Endothelial cell of umbilical vein (primary cell): ENCODE measurements around the gene TIPARP. TPM values are rescaled to one million over a fixed set of nuclear protein-coding genes. Genes with fewer than 3 reads are reported as not detected.

Experiments
- BruUV-seq: library from RNA; stranded (reverse); fragments of 400-500 nt; replicated peaks from 2 replicates; lab custom pipeline; 2021; lab: Mats Ljungman, UMichigan
- CTCF ChIA-PET: fragments of 300-600, 350-600 bp; sonication (Branson Sonifier 250); formaldehyde crosslinking; loops from one replicate; lab custom pipeline; 2021; ENCODE audit warnings: antibody characterized with exemption, inconsistent platforms; lab: Charles Lee
- POLR2A ChIA-PET: fragments of 300-600, 350-600 bp; sonication (Branson Sonifier 250); formaldehyde crosslinking; loops from one replicate; lab custom pipeline; 2021; ENCODE audit warnings: antibody characterized with exemption, inconsistent platforms; lab: Charles Lee
- DNase-seq: peaks from one replicate; pipeline ENCODE4 v3.0.0-alpha.2; 2011; ENCODE audit warnings: low read depth, low spot score
- FAIRE-seq: peaks from 2 replicates; lab custom pipeline; 2011; peaks lifted over from hg19 to GRCh38; lab: Jason Lieb, UNC
- H2AFZ ChIP-seq: 2 replicates; pipeline ENCODE4 v1.6.0; 2012; ENCODE audit warnings: low read depth, low read length, control low read depth, inconsistent platforms
- H3K27ac ChIP-seq: 2 replicates; pipeline ENCODE4 v1.5.1; 2011; ENCODE audit warnings: low read depth, mild to moderate bottlenecking, control low read depth, low read length, moderate library complexity; ENCODE audit not compliant: insufficient read depth
- H3K27me3 ChIP-seq, 2 experiments: 2 replicates each; pipeline versions ENCODE4 v1.6.0 to v1.6.1; 2011; ENCODE audit warnings: low read length in 2 of 2, mixed read lengths in 1 of 2; ENCODE audit not compliant: control insufficient read depth in 2 of 2, insufficient read depth in 2 of 2
- H3K36me3 ChIP-seq, 2 experiments: 2 replicates in 1 of 2; 3 replicates in 1 of 2; pipeline ENCODE4 v1.5.1; 2011; ENCODE audit warnings: low read length in 2 of 2, mild to moderate bottlenecking in 1 of 2, moderate library complexity in 1 of 2; ENCODE audit not compliant: control insufficient read depth in 2 of 2, insufficient read depth in 2 of 2; ENCODE audit errors: extremely low read depth in 1 of 2
- H3K4me1 ChIP-seq: 3 replicates; pipeline ENCODE4 v1.5.1; 2011; ENCODE audit warnings: mild to moderate bottlenecking, low read length; ENCODE audit not compliant: control insufficient read depth, insufficient read depth; ENCODE audit errors: extremely low read depth
- H3K4me2 ChIP-seq: 2 replicates; pipeline ENCODE4 v1.6.1; 2011; ENCODE audit warnings: low read length, control low read depth, mixed read lengths; ENCODE audit not compliant: insufficient read depth
- H3K4me3 ChIP-seq, 3 experiments: fragments of 200-600 bp in 1 of 3; sonication (generic), shearing (Covaris generic) in 1 of 3; replicated peaks in 1 of 3; 2 replicates each; pipeline ENCODE4 v1.5.1; 2011 to 2016; ENCODE audit warnings: control low read depth in 3 of 3, low read length in 3 of 3, mild to moderate bottlenecking in 2 of 3, inconsistent platforms in 1 of 3, low read depth in 1 of 3, moderate library complexity in 1 of 3; ENCODE audit not compliant: insufficient read depth in 1 of 3
- H3K79me2 ChIP-seq: 2 replicates; pipeline ENCODE4 v1.6.0; 2012; ENCODE audit warnings: low read length, inconsistent platforms; ENCODE audit not compliant: control insufficient read depth, insufficient read depth
- H3K9ac ChIP-seq: replicated peaks from 2 replicates; pipeline ENCODE3; 2011; ENCODE audit warnings: low read length, control low read depth; ENCODE audit not compliant: insufficient read depth; ENCODE audit errors: extremely low read depth
- H3K9me1 ChIP-seq: replicated peaks from 3 replicates; pipeline ENCODE4 v1.6.0; 2011; ENCODE audit warnings: mild to moderate bottlenecking, low read length; ENCODE audit not compliant: control insufficient read depth, insufficient read depth; ENCODE audit errors: extremely low read depth
- H3K9me3 ChIP-seq: replicated peaks from 2 replicates; pipeline ENCODE4 v1.5.1; 2012; ENCODE audit warnings: low read length, inconsistent platforms; ENCODE audit not compliant: control insufficient read depth, insufficient read depth
- H4K20me1 ChIP-seq: replicated peaks from 2 replicates; pipeline ENCODE3; 2011; ENCODE audit warnings: mild to moderate bottlenecking, low read length; ENCODE audit not compliant: control insufficient read depth, insufficient read depth; ENCODE audit errors: extremely low read depth
- EZH2 ChIP-seq: IDR thresholded peaks from 2 replicates; pipeline ENCODE4 v1.6.1; 2012; ENCODE audit warnings: borderline replicate concordance, low read depth, mild to moderate bottlenecking, moderate library complexity, low read length, inconsistent platforms; ENCODE audit not compliant: severe bottlenecking
- FOS ChIP-seq: IDR thresholded peaks from 2 replicates; pipeline ENCODE4 v1.6.1; 2011; ENCODE audit warnings: mild to moderate bottlenecking, low read length, moderate library complexity, borderline replicate concordance; ENCODE audit not compliant: insufficient read depth
- GATA2 ChIP-seq: IDR thresholded peaks from 2 replicates; pipeline ENCODE4 v1.7.0; 2011; ENCODE audit warnings: low read depth, mild to moderate bottlenecking, moderate library complexity, mixed read lengths, low read length; ENCODE audit not compliant: insufficient read length, insufficient read depth
- JUN ChIP-seq: IDR thresholded peaks from 2 replicates; pipeline ENCODE4 v1.6.1; 2011; ENCODE audit warnings: borderline replicate concordance, low read depth; ENCODE audit not compliant: insufficient read length, insufficient read depth
- MYC ChIP-seq: IDR thresholded peaks from one replicate; pipeline ENCODE4 v1.6.1; 2011; ENCODE audit warnings: mild to moderate bottlenecking, low read depth, low read length
- POLR2A ChIP-seq: IDR thresholded peaks from 2 replicates; pipeline ENCODE4 v1.6.1; 2012; ENCODE audit warnings: low read depth, mild to moderate bottlenecking, control low read depth, low read length
- POLR2AphosphoS5 ChIP-seq: IDR thresholded peaks from 2 replicates; pipeline ENCODE4 v1.6.1; 2012; ENCODE audit warnings: low read depth, mild to moderate bottlenecking, control low read depth, low read length, moderate library complexity; ENCODE audit not compliant: insufficient read depth
- dilution Hi-C: fragments of 300-500 bp; cut with MboI; formaldehyde crosslinking; loops from one replicate; pipeline ENCODE4 v1.15.0; 2019; ENCODE audit warnings: low sequenced_read_pairs; ENCODE audit not compliant: extremely low pct_ligation_motif_present
- intact Hi-C: fragments of 100-400 bp; cut with micrococcal nuclease; formaldehyde crosslinking; loops from one replicate; pipeline ENCODE4 v1.10.0; 2022
- polyA plus RNA-seq, 4 experiments: library from polyadenylated mRNA; depleted of rRNA in 3 of 4; stranded (reverse) in 3 of 4; unstranded in 1 of 4; fragments of >200 nt; gene quantifications; 2 replicates each; pipeline versions ENCODE4 v1.2.1 to v1.2.3, GENCODE V29; 2011 to 2012; ENCODE audit warnings: missing spikeins in 1 of 4
- total RNA-seq: library from RNA; stranded (reverse); gene quantifications from 2 replicates; pipeline ENCODE4 v1.2.3, GENCODE V29; 2021
- TF ChIP-seq, protein P1 (sequence below), 2 donors: IDR thresholded peaks; 1 replicate in 1 of 2; 2 replicates in 1 of 2; pipeline ENCODE4 v1.5.1; 2011; ENCODE audit warnings: low read length in 2 of 2, mild to moderate bottlenecking in 2 of 2, moderate library complexity in 2 of 2, control low read depth in 1 of 2, inconsistent platforms in 1 of 2, low read depth in 1 of 2; ENCODE audit not compliant: insufficient read depth in 1 of 2; ENCODE audit errors: extremely low read depth in 1 of 2
- TF ChIP-seq, protein P2 (sequence below): IDR thresholded peaks from 2 replicates; pipeline ENCODE4 v1.6.1; 2011; ENCODE audit not compliant: insufficient read depth, insufficient read length

The TIPARP gene
- total and polyA plus RNA-seq, 2 donors (not counting 3 experiments of a cell fraction or from before 2014, with no cell fraction given) = 9.1 to 21.2 TPM

DNA sequence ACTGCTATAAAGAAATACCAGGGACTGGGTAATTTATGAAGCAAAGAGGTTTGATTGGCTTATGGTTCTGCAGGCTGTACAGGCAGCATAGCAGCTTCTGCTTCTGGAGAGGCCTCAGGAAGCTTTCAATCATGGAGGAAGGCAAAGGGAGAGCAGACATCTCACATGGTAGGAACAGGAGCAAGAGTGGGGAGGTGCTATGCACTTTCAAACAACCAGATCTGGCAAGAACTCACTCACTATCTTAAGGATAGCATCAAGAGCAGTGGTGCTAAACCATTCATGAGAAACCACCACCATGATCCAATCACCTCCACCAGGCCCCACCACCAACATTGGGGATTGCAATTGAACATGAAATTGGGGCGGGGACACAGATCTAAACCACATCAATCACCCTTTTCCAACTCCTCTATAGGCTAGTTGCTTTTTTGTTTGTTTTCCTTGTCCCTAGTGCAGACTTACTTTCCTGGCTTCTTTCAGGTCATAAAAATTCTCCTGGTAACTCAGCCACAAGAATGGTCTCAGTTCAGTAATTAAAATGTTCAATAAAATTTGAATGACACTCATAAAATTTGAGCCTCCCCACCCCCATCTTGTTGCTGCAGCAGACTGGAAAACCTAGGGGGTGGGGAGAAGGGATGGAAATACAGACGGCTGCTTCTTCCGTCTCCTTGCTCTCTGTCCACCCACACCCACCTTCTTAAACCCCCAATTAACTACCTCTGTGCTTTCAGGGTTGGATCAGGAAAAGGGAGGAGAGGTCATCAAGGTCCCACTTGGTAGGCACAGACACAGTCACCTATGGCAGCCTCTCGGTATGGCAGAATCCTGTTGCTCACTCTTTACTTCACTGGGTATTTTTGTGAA, 16.3 kb upstream of the TIPARP start:
- dilution Hi-C loops (no loop called here), intact Hi-C loops (no loop called here)
- no peak overlapping the region for H3K27ac ChIP-seq
- no peaks in the 10 kb centered on the region for H3K9me3 ChIP-seq
- H4K20me1 ChIP-seq = no peaks in the 10 kb centered on the region
- TF ChIP-seq, protein P1, sequence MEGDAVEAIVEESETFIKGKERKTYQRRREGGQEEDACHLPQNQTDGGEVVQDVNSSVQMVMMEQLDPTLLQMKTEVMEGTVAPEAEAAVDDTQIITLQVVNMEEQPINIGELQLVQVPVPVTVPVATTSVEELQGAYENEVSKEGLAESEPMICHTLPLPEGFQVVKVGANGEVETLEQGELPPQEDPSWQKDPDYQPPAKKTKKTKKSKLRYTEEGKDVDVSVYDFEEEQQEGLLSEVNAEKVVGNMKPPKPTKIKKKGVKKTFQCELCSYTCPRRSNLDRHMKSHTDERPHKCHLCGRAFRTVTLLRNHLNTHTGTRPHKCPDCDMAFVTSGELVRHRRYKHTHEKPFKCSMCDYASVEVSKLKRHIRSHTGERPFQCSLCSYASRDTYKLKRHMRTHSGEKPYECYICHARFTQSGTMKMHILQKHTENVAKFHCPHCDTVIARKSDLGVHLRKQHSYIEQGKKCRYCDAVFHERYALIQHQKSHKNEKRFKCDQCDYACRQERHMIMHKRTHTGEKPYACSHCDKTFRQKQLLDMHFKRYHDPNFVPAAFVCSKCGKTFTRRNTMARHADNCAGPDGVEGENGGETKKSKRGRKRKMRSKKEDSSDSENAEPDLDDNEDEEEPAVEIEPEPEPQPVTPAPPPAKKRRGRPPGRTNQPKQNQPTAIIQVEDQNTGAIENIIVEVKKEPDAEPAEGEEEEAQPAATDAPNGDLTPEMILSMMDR (IDR thresholded peaks at IDR 0.05; ENCODE audit: extremely low read depth in 1 of 2, insufficient read depth in 1 of 2, low read depth in 1 of 2, low read length in 2 of 2) = no peak
- no peak for TF ChIP-seq JUN
- TF ChIP-seq, protein P2, sequence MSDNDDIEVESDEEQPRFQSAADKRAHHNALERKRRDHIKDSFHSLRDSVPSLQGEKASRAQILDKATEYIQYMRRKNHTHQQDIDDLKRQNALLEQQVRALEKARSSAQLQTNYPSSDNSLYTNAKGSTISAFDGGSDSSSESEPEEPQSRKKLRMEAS = no peak
- TF ChIP-seq GATA2 = no peak
- TF ChIP-seq FOS = no peak
- TF ChIP-seq EZH2 = no peak
- no peak for TF ChIP-seq POLR2A
- no peak for TF ChIP-seq MYC
- TF ChIP-seq POLR2AphosphoS5 = no peak
- no TSS peak for BruUV-seq
- POLR2A ChIA-PET = no interaction called here
- H3K36me3 ChIP-seq = no peaks in the 10 kb centered on the region
- H3K9ac ChIP-seq = no peak overlapping the region
- DNase-seq = no peak
- H3K4me1 ChIP-seq = no peaks in the 10 kb centered on the region
- no peak for FAIRE-seq
- H3K9me1 ChIP-seq = no peaks in the 10 kb centered on the region
- no peaks in the 10 kb centered on the region for H3K27me3 ChIP-seq
- no peak overlapping the region for H3K4me3 ChIP-seq
- H2AFZ ChIP-seq = no peak overlapping the region
- H3K4me2 ChIP-seq = no peak overlapping the region
- H3K79me2 ChIP-seq = no peaks in the 10 kb centered on the region
- CTCF ChIA-PET = no interaction called here
